ENCODE measurements around the gene IMPA2.
"Not testable (repeated sequence)": the region's sequence is repeated elsewhere in the genome, so short reads cannot be mapped to it uniquely, and the experiment has no call there.

IMPA2 gene

GRCh38 chr18:11957636-11958035 lies 23.7 kb upstream of the IMPA2 start:
- TF ChIP-seq Cebpa-rat (IDR thresholded peaks at IDR 0.05), result no peak
- no peak overlapping the region for H3K4me2 ChIP-seq
- H3K36me3 ChIP-seq, result peaks cover 0 to 14% (median 0%) of the 10 kb centered on the region in 11 experiments; a peak in 4 of 22 replicates
- peaks cover 26 to 45% (median 30%) of the 10 kb centered on the region in 11 experiments for H3K9me3 ChIP-seq (replicated peaks in 1 of 11)
- no peaks in the 10 kb centered on the region for H4K20me1 ChIP-seq
- H3K9ac ChIP-seq, result no peak overlapping the region
- no peaks in the 10 kb centered on the region for H3K27me3 ChIP-seq
- peaks cover 4 to 29% (median 21%) of the 10 kb centered on the region in 10 experiments; a peak in 17 of 20 replicates for H3K4me1 ChIP-seq
- H3K4me3 ChIP-seq, result 0 out of 20 replicates have a peak overlapping the region, but pooled peaks of 2 of the 10 experiments have one; percentile 5 to 14
- no peak overlapping the region for H3K27ac ChIP-seq

DNA sequence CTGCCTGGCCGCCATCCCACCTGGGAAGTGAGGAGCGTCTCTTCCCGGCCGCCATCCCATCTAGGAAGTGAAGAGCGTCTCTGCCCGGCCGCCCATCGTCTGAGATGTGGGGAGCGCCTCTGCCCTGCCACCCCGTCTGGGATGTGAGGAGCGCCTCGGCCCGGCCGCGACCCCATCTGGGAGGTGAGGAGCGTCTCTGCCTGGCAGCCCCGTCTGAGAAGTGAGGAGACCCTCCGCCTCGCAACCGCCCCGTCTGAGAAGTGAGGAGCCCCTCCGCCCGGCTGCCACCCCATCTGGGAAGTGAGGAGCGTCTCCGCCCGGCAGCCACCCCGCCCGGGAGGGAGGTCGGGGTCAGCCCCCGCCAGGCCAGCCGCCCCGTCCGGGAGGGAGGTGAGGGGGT lies 21.7 kb upstream of the IMPA2 start:
- peaks cover 0 to 14% (median 0%) of the 10 kb centered on the region in 11 experiments; a peak in 4 of 22 replicates for H3K36me3 ChIP-seq
- H3K9me3 ChIP-seq (replicated peaks in 1 of 11), result peaks cover 26 to 44% (median 30%) of the 10 kb centered on the region in 11 experiments
- H3K9ac ChIP-seq, H3K4me3 ChIP-seq, H3K27ac ChIP-seq, H4K20me1 ChIP-seq, H3K27me3 ChIP-seq, H3K4me2 ChIP-seq: not testable (repeated sequence)
- peaks cover 4 to 19% (median 14%) of the 10 kb centered on the region in 10 experiments; a peak in 17 of 20 replicates for H3K4me1 ChIP-seq

DNA sequence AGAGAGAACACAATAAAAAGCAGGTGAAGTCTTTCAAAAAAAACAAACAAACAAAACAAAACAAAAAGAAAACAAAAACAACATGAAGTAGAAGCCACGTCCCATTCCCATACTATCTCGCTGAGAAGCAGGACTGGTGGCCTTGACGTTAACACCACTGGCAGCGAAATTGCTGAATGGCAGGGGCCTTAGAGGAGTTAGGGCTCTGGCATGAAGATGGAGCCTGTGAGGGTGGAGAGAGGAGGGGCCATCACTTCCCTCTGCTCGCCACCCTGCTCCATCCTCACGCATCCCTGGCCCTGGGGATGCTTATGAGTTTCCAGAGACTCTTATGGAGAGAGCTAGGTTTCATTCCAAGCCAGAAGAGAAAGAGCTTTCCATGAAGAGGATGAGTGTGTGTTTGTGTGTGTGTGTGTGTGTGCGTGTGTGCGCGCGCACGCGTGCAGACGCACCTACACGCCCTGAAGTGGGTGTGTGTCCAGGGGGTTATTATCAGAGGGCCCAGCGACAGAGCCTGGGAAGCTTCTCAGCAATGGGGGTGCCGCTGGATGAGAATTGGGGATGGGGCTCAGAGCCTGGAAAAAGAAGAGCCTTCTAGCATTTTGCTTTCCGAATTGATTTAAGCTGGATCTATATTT lies 20.4 kb upstream of the IMPA2 start:
- H3K4me3 ChIP-seq, result no peak overlapping the region
- H3K27ac ChIP-seq, result no peak overlapping the region
- H3K36me3 ChIP-seq, result peaks cover 0 to 14% (median 0%) of the 10 kb centered on the region in 11 experiments; a peak in 4 of 22 replicates
- H3K9ac ChIP-seq, result no peak overlapping the region
- H3K27me3 ChIP-seq, result no peaks in the 10 kb centered on the region
- no peak overlapping the region for H3K4me2 ChIP-seq
- H3K9me3 ChIP-seq (replicated peaks in 1 of 11), result peaks cover 26 to 36% (median 29%) of the 10 kb centered on the region in 11 experiments
- TF ChIP-seq Cebpa-rat (IDR thresholded peaks at IDR 0.05), result no peak
- H4K20me1 ChIP-seq, result no peaks in the 10 kb centered on the region
- peaks cover 0 to 7% (median 2%) of the 10 kb centered on the region in 10 experiments; a peak in 10 of 20 replicates for H3K4me1 ChIP-seq

- H3K27me3 ChIP-seq, result no peaks in the 10 kb centered on the region
- H3K4me2 ChIP-seq, result no peak overlapping the region
- TF ChIP-seq Cebpa-rat (IDR thresholded peaks at IDR 0.05), result no peak
- H4K20me1 ChIP-seq, result no peaks in the 10 kb centered on the region
- H3K4me1 ChIP-seq, result no peaks in the 10 kb centered on the region
- H3K9me3 ChIP-seq (replicated peaks in 1 of 11), result peaks cover 12 to 19% (median 12%) of the 10 kb centered on the region in 11 experiments
- no peak overlapping the region for H3K9ac ChIP-seq
- no peak overlapping the region for H3K27ac ChIP-seq
- peaks cover 0 to 5% (median 0%) of the 10 kb centered on the region in 11 experiments; a peak in 3 of 22 replicates for H3K36me3 ChIP-seq
- no peak overlapping the region for H3K4me3 ChIP-seq
These were observed 18.7 kb upstream of the IMPA2 start for GRCh38 chr18:11962597-11962996.

- H4K20me1 ChIP-seq, result no peaks in the 10 kb centered on the region
- H3K27ac ChIP-seq, result no peak overlapping the region
- H3K9me3 ChIP-seq (replicated peaks in 1 of 11), result peaks cover 0 to 7% (median 0%) of the 10 kb centered on the region in 11 experiments; a peak in 4 of 22 replicates
- H3K9ac ChIP-seq, result no peak overlapping the region
- H3K4me1 ChIP-seq, result no peaks in the 10 kb centered on the region
- no peak overlapping the region for H3K4me3 ChIP-seq
- H3K27me3 ChIP-seq, result no peaks in the 10 kb centered on the region
- H3K36me3 ChIP-seq, result no peaks in the 10 kb centered on the region
- TF ChIP-seq Cebpa-rat (IDR thresholded peaks at IDR 0.05), result no peak
- H3K4me2 ChIP-seq, result no peak overlapping the region
These were observed 17.3 kb upstream of the IMPA2 start for GRCh38 chr18:11963991-11964484.

DNA sequence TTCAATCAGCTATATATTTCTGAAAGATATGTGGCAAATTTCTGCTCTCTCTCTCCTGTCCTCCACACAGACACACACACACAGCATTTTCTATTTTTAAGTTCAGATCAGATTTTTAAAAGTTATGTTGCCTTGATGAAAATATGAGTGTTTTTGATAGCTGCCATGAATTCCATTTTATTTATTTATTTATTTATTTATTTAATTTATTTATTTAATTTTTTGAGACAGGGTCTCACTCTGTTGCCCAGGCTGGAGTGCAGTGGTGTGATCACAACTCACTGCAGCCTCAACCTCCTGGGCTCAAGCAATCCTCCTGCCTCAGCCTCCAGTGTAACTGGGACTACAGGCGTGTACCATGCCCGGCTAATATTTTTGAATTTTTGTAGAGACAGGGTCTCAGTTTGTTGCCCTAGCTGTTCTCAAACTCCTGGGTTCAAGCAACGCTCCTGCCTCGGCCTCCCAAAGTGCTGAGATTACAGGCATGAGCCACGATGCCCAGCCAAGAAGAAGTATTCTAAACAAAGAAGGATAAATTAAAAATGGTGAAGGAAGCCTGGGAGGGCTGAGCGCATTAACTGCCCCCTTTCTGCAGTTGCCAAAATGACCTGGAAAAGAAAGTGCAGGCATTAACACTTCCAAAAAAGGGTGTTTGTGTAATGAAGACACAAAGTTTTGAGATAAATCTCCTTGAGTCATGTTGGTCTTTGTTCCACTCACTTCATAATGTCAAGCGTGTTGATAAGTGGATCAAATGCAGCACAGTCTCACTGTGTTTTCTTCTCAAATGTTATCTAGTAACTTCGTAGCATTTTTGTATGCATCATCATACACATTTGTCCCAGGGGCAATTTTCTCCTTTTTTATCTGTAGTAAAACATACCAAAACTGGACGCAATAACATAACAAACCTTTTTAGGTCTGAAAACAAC lies 11.1 kb upstream of the IMPA2 start:
- H3K27ac ChIP-seq, result no peak overlapping the region
- H3K9me3 ChIP-seq (replicated peaks in 1 of 11), result peaks cover 0 to 6% (median 0%) of the 10 kb centered on the region in 11 experiments; a peak in 1 of 22 replicates
- H3K4me1 ChIP-seq, result peaks cover 0 to 26% (median 11%) of the 10 kb centered on the region in 10 experiments; a peak in 12 of 20 replicates
- no peaks in the 10 kb centered on the region for H4K20me1 ChIP-seq
- TF ChIP-seq Cebpa-rat (IDR thresholded peaks at IDR 0.05), result no peak
- H3K27me3 ChIP-seq, result no peaks in the 10 kb centered on the region
- no peak overlapping the region for H3K4me3 ChIP-seq
- H3K9ac ChIP-seq, result no peak overlapping the region
- no peaks in the 10 kb centered on the region for H3K36me3 ChIP-seq
- no peak overlapping the region for H3K4me2 ChIP-seq

GRCh38 chr18:11970836-11971226 lies 10.5 kb upstream of the IMPA2 start:
- not testable (repeated sequence) for H3K27ac ChIP-seq; H3K4me3 ChIP-seq; H3K4me2 ChIP-seq; H3K9ac ChIP-seq; H3K36me3 ChIP-seq; H3K9me3 ChIP-seq (replicated peaks in 1 of 11); H4K20me1 ChIP-seq; H3K27me3 ChIP-seq
- peaks cover 0 to 26% (median 11%) of the 10 kb centered on the region in 10 experiments; a peak in 12 of 20 replicates for H3K4me1 ChIP-seq

GRCh38 chr18:11972371-11973174 lies 8.7 kb upstream of the IMPA2 start:
- Histone ChIP-seq H3K36me3 (no peaks in the 10 kb centered on the region), H3K4me3 (no peak overlapping the region), H3K27ac (peak overlapping the region in 4 of 11 experiments; percentile 28 to 64 (median 60); a peak in 4 of 22 replicates), H3K4me1 (peaks cover 0 to 35% (median 11%) of the 10 kb centered on the region in 10 experiments; a peak in 12 of 20 replicates), H3K9ac (peak overlapping the region in 1 of 11 experiments; percentile 33; a peak in 1 of 22 replicates), H3K9me3 (replicated peaks in 1 of 11) (peaks cover 0 to 6% (median 0%) of the 10 kb centered on the region in 11 experiments; a peak in 1 of 22 replicates), H3K27me3 (no peaks in the 10 kb centered on the region), H3K4me2 (peak overlapping the region in 6 of 11 experiments; percentile 20 to 75 (median 50); a peak in 10 of 22 replicates), H4K20me1 (no peaks in the 10 kb centered on the region)
- no peak for TF ChIP-seq Cebpa-rat (IDR thresholded peaks at IDR 0.05)
